Activated CD4-positive, alpha-beta T cell treated with anti-CD3 and anti-CD28 coated beads, Interleukin-2, amount 10 ng/mL, durations not matched to agents 24 days and 14 days (primary cell): Measurements from ENCODE around the gene PARD3B. TPM values are rescaled to one million over a fixed set of nuclear protein-coding genes. Genes with fewer than 3 reads are reported as not detected.

Experiments
- DNase-seq: peaks from one replicate; pipeline ENCODE4 v3.0.0; 2022
- H3K27ac Mint-ChIP-seq: one replicate; pipeline ENCODE4 v1.8.0; 2022; ENCODE audit warnings: mild to moderate bottlenecking, mixed read lengths
- H3K27me3 Mint-ChIP-seq: one replicate; pipeline ENCODE4 v1.8.0; 2022; ENCODE audit warnings: mixed read lengths
- H3K36me3 Mint-ChIP-seq: one replicate; pipeline ENCODE4 v1.8.0; 2022; ENCODE audit warnings: low read depth, mild to moderate bottlenecking, mixed read lengths
- H3K4me1 Mint-ChIP-seq: one replicate; pipeline ENCODE4 v1.8.0; 2021; ENCODE audit warnings: mixed read lengths
- H3K4me3 Mint-ChIP-seq: one replicate; pipeline ENCODE4 v1.8.0; 2022; ENCODE audit warnings: mild to moderate bottlenecking, moderate library complexity, mixed read lengths
- H3K9me3 Mint-ChIP-seq: one replicate; pipeline ENCODE4 v1.8.0; 2021; ENCODE audit warnings: mixed read lengths
- intact Hi-C: fragments of 100-400 bp; cut with micrococcal nuclease; formaldehyde crosslinking; loops from one replicate; pipeline ENCODE4 v1.15.1; 2023
- total RNA-seq: library from RNA; stranded (reverse); gene quantifications from 2 replicates; pipeline ENCODE4 v1.2.3, GENCODE V29; 2022

Gene PARD3B
- total RNA-seq, 1 donor from 2014 or later = 0.12 TPM

DNA sequence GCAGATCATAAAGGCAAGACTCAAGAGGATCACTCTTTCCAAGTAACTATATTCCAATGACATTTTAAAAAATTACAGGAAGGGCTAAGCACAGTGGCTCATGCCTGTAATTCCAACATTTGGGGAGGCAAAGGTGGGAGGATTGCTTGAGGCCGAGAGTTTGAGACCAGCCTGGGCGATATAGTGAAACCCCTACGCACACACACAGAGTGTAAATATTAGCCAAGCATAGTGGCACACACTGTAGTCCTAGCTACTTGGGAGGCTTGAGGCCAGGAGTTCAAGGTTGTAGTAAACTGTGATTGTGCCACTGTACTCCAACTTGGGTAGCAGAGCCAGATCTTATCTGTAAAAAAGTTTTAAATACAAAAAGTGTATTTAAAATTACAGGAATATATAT, 686.8 kb downstream of the PARD3B start:
- peaks cover 9% of the 10 kb centered on the region for H3K9me3 Mint-ChIP-seq
- H3K4me1 Mint-ChIP-seq = peaks cover 4% of the 10 kb centered on the region
- H3K36me3 Mint-ChIP-seq = peaks cover 3% of the 10 kb centered on the region
- intact Hi-C loops = no loop called here
- H3K27me3 Mint-ChIP-seq = peaks cover 4% of the 10 kb centered on the region
- DNase-seq = no peak
- no peak overlapping the region for H3K27ac Mint-ChIP-seq
- no peak overlapping the region for H3K4me3 Mint-ChIP-seq

DNA sequence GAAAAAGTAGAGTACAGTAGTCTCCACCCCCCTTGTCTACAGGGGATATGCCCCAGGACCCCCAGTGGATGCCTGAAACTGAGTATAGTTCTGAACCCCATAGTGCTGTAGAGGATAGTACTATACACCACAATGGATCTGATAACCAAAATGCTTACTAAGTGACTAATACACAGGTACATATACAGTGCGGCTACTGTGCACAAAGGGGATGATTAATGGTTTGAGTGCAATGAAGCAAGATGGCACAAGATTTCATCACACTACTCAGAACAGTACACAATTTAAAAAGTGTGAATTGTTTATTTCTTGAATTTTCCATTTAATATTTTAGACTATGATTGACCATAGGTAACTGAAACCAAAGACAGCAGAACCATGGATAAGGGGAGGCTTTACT, 690.2 kb downstream of the PARD3B start:
- Mint-ChIP-seq H3K27me3 (peaks cover 2% of the 10 kb centered on the region), H3K9me3 (peaks cover 9% of the 10 kb centered on the region), H3K4me3 (no peak overlapping the region), H3K36me3 (peaks cover 3% of the 10 kb centered on the region), H3K4me1 (peaks cover 4% of the 10 kb centered on the region), H3K27ac (no peak overlapping the region)
- intact Hi-C loops = no loop called here
- no peak for DNase-seq

DNA sequence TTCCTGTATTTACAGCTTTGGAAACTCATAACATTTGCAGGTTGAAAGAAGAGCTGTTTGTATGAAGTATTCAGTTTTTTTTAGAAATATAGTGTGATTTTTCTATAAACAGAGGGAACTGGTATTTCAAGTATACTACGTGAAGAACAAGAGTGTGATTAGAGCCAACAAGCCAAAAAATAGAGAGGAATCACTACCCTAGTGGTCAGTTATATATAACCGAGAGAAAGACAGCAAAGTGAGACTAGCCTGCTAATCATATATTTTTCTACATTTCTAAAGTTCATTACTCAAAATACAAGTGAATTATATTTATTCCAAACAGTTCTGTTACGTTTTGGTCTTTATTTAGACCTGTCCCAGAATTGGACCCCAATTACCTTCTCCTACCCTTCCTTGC, 692.2 kb downstream of the PARD3B start:
- intact Hi-C loops = no loop called here
- Mint-ChIP-seq H3K36me3 (peaks cover 3% of the 10 kb centered on the region), H3K9me3 (peaks cover 4% of the 10 kb centered on the region), H3K4me1 (peaks cover 4% of the 10 kb centered on the region), H3K4me3 (no peak overlapping the region), H3K27ac (no peak overlapping the region), H3K27me3 (peaks cover 2% of the 10 kb centered on the region)
- no peak for DNase-seq

- Mint-ChIP-seq H3K4me3 (no peak overlapping the region), H3K4me1 (no peaks in the 10 kb centered on the region), H3K27ac (no peak overlapping the region), H3K9me3 (peaks cover 8% of the 10 kb centered on the region), H3K27me3 (peaks cover 15% of the 10 kb centered on the region), H3K36me3 (no peaks in the 10 kb centered on the region)
- intact Hi-C loops = no loop called here
- DNase-seq = no peak
These were observed 699.7 kb downstream of the PARD3B start for GRCh38 chr2:205245001-205245400.

- Mint-ChIP-seq H3K4me1 (no peaks in the 10 kb centered on the region), H3K9me3 (peaks cover 8% of the 10 kb centered on the region), H3K36me3 (no peaks in the 10 kb centered on the region), H3K4me3 (no peak overlapping the region), H3K27ac (no peak overlapping the region), H3K27me3 (peaks cover 15% of the 10 kb centered on the region)
- DNase-seq = no peak
- intact Hi-C loops = no loop called here
These were observed 700.4 kb downstream of the PARD3B start for GRCh38 chr2:205245652-205246051.

DNA sequence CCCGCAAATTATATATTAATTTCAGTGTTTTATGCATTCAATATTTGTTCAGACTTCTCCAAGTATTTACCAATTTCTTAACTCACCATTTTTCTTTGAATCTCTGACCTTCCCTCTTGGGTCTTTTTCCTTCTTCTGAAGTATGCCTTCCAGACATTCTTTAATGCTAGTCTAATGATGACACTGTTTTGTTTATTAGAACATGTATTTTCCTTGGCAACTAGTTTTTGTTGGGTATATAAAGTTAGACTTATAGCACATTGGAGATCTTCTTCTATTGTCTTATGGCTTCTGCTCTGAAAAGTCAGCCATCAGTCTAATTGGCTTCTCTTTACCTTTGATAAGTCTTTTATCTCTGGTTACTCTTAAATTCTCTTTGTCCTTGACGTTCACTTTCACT, 713.8 kb downstream of the PARD3B start:
- Mint-ChIP-seq H3K27ac (no peak overlapping the region), H3K36me3 (no peaks in the 10 kb centered on the region), H3K4me1 (no peaks in the 10 kb centered on the region), H3K4me3 (no peak overlapping the region), H3K9me3 (peaks cover 17% of the 10 kb centered on the region), H3K27me3 (peaks cover 22% of the 10 kb centered on the region)
- intact Hi-C loops = no loop called here
- no peak for DNase-seq

- intact Hi-C loops = no loop called here
- Mint-ChIP-seq H3K4me3 (no peak overlapping the region), H3K27ac (no peak overlapping the region), H3K9me3 (peaks cover 8% of the 10 kb centered on the region), H3K4me1 (no peaks in the 10 kb centered on the region), H3K27me3 (peaks cover 24% of the 10 kb centered on the region), H3K36me3 (no peaks in the 10 kb centered on the region)
- DNase-seq = no peak
These were observed 716.3 kb downstream of the PARD3B start for GRCh38 chr2:205261516-205262020.

DNA sequence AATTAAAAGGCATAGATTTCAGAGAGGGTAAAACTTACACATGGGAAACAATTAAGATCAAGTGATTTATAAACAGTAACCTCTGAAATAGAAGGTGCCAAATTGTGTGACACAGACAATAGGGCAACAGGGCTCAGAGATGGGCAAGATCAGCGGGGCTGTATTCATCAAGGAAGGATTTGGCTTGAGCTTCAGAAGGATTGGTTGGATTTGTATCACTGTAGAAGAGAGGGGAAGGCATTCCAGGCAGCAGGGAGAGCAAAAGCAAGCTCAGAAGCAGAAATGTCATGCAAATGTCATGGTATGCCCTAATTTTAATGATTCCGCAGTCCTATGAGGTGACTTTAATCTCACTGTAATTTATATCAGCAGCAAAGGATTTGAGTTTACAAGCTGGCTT, 722.0 kb downstream of the PARD3B start:
- peaks cover 30% of the 10 kb centered on the region for H3K27me3 Mint-ChIP-seq
- intact Hi-C loops = no loop called here
- H3K27ac Mint-ChIP-seq = no peak overlapping the region
- no peaks in the 10 kb centered on the region for H3K4me1 Mint-ChIP-seq
- no peaks in the 10 kb centered on the region for H3K36me3 Mint-ChIP-seq
- no peaks in the 10 kb centered on the region for H3K9me3 Mint-ChIP-seq
- H3K4me3 Mint-ChIP-seq = no peak overlapping the region
- DNase-seq = no peak

DNA sequence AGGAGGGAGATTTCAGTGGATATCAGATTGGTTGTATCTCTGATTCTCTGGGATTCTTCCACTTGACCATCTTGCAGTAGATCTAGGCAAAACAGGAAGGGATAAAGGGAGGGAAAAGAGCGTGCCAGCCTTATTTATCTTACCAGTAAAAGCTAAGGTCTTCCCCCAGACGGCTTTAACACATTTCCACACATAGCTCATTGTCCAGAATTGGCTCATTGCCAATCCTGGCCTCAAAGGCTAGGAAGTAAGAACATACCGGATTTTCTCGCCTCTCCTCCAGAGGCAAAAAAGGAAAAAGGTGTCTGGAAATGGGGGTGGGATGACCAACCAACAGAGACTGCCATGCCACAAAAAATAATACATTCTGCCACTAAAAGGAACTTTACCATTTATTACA, 725.4 kb downstream of the PARD3B start:
- H3K27ac Mint-ChIP-seq = no peak overlapping the region
- no peaks in the 10 kb centered on the region for H3K9me3 Mint-ChIP-seq
- no peak for DNase-seq
- no peaks in the 10 kb centered on the region for H3K36me3 Mint-ChIP-seq
- intact Hi-C loops = no loop called here
- H3K4me3 Mint-ChIP-seq = no peak overlapping the region
- peaks cover 18% of the 10 kb centered on the region for H3K27me3 Mint-ChIP-seq
- H3K4me1 Mint-ChIP-seq = no peaks in the 10 kb centered on the region

GRCh38 chr2:205273148-205273547, 727.9 kb downstream of the PARD3B start:
- H3K9me3 Mint-ChIP-seq = peaks cover 8% of the 10 kb centered on the region
- intact Hi-C loops = no loop called here
- no peak overlapping the region for H3K4me3 Mint-ChIP-seq
- no peak overlapping the region for H3K27ac Mint-ChIP-seq
- H3K4me1 Mint-ChIP-seq = no peaks in the 10 kb centered on the region
- no peak for DNase-seq
- no peaks in the 10 kb centered on the region for H3K36me3 Mint-ChIP-seq
- H3K27me3 Mint-ChIP-seq = peaks cover 15% of the 10 kb centered on the region

DNA sequence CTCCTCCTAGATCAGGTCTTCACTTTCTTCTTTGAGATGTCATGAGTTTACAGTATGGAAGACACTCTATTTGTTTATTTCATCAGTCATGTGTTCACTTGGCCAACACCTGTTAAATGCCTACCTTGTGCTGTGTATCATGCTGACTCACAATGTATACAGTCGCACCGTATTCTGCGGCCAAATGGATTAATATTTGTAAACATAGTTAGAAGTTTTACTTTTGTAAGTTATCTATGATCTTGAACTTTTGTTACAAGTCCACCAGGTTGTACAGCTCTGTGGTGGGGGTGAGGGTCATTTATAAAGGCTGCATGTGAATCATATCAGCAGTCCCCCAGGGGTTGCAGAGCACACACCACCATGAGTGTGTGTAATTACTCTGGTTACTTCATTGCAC, 728.4 kb downstream of the PARD3B start:
- peaks cover 8% of the 10 kb centered on the region for H3K9me3 Mint-ChIP-seq
- no peaks in the 10 kb centered on the region for H3K4me1 Mint-ChIP-seq
- no peak overlapping the region for H3K4me3 Mint-ChIP-seq
- H3K27me3 Mint-ChIP-seq = peaks cover 16% of the 10 kb centered on the region
- no peak overlapping the region for H3K27ac Mint-ChIP-seq
- intact Hi-C loops = no loop called here
- H3K36me3 Mint-ChIP-seq = no peaks in the 10 kb centered on the region
- no peak for DNase-seq

DNA sequence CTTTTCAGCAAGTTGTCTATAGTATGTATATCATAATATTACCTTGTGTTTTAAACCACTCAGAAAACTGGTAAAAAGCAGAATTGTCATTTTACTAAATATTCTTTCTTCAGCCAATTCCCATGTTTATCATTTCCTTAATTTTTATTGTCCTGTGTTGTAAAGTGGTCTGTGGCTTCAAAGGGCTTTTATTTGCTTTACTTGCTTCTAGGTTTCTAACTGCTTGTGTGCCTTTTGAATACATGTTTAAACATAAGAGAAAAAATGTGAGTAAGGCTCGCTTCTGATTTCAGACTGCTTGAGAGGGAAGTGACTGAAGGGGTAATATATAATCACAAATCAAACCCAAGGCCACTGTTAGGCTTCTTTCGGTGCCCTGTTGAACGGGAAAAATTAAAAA, 729.5 kb downstream of the PARD3B start:
- H3K36me3 Mint-ChIP-seq = no peaks in the 10 kb centered on the region
- peaks cover 8% of the 10 kb centered on the region for H3K9me3 Mint-ChIP-seq
- no peak overlapping the region for H3K4me3 Mint-ChIP-seq
- no peak for DNase-seq
- H3K27me3 Mint-ChIP-seq = peaks cover 19% of the 10 kb centered on the region
- H3K4me1 Mint-ChIP-seq = no peaks in the 10 kb centered on the region
- H3K27ac Mint-ChIP-seq = no peak overlapping the region
- intact Hi-C loops = no loop called here

GRCh38 chr2:205276116-205276777, 731.0 kb downstream of the PARD3B start:
- H3K27ac Mint-ChIP-seq = no peak overlapping the region
- H3K36me3 Mint-ChIP-seq = no peaks in the 10 kb centered on the region

GRCh38 chr2:205280596-205281236, 735.4 kb downstream of the PARD3B start:
- intact Hi-C loops = no loop called here
- no peak overlapping the region for H3K27ac Mint-ChIP-seq
- no peak overlapping the region for H3K4me3 Mint-ChIP-seq
- no peaks in the 10 kb centered on the region for H3K36me3 Mint-ChIP-seq
- DNase-seq = no peak
- H3K4me1 Mint-ChIP-seq = no peaks in the 10 kb centered on the region
- H3K9me3 Mint-ChIP-seq = peaks cover 8% of the 10 kb centered on the region
- H3K27me3 Mint-ChIP-seq = peaks cover 13% of the 10 kb centered on the region

More at GRCh38 chr2:205276116-205276777, 731.0 kb downstream of the PARD3B start:
- no peak for DNase-seq
- Mint-ChIP-seq H3K27me3 (peaks cover 17% of the 10 kb centered on the region), H3K4me1 (no peaks in the 10 kb centered on the region), H3K4me3 (no peak overlapping the region), H3K9me3 (peaks cover 8% of the 10 kb centered on the region)
- intact Hi-C loops = no loop called here
